GM18499 (cell line): ENCODE data around the gene MEN1.
"Not testable (repeated sequence)": the region's sequence is repeated elsewhere in the genome, so short reads cannot be mapped to it uniquely, and the experiment has no call there.

Source experiments
- ATAC-seq: cut with Tn5 transposase; IDR thresholded peaks from one replicate; pipeline ENCODE4 v1.9.1; 2021; ENCODE audit warnings: moderate number of reproducible peaks; ENCODE audit not compliant: insufficient read depth, unreplicated experiment

MEN1 gene

DNA sequence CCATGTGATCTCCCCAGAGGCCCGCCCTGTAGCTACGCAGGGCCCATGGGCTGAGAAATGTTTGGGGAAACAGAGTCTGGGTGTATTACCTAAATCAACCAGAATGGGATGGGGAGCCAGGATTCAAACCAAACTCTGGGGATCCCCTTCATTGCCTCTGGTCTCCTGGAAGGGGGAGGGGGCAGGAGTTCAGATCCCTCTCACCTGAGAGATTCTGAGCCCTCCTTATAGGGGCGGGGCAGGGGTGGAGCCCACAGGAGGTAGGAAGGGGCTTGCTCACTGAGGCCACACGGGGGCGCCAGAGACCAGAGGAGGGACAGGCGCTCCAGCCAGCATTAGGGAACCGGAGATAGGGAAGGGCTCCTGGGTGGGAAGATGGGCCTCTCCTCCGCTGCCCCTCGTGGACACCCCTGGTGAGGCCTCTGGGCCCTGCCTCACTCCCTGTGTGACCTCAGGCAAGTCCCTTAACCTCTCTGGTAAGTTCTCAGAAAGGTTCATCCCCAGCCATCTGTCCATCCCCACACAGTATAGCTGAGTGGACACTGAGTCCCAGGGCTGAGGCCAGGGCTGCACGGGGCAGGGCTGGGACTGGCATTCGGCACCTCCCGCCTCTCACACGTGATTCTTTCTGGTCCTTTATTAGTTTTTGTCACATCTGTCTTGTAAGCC, 36.8 kb upstream of the MEN1 start:
- ATAC-seq = no peak

DNA sequence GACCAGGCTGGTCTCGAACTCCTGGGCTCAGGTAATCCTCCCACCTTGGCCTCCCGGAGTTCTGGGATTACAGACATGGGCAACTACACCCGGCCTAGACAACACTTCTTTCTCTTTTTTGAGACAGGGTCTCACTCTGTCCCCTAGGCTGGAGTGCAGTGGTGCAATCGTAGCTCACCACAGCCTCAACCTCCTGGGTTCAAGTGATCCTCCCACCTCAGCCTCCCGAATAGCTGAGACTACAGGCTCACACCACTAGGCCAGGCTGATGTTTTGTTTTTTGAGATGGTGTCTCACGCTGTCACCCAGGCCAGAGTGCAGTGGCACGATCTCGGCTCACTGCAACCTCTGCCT, 35.4 kb upstream of the MEN1 start:
- ATAC-seq = not testable (repeated sequence)

DNA sequence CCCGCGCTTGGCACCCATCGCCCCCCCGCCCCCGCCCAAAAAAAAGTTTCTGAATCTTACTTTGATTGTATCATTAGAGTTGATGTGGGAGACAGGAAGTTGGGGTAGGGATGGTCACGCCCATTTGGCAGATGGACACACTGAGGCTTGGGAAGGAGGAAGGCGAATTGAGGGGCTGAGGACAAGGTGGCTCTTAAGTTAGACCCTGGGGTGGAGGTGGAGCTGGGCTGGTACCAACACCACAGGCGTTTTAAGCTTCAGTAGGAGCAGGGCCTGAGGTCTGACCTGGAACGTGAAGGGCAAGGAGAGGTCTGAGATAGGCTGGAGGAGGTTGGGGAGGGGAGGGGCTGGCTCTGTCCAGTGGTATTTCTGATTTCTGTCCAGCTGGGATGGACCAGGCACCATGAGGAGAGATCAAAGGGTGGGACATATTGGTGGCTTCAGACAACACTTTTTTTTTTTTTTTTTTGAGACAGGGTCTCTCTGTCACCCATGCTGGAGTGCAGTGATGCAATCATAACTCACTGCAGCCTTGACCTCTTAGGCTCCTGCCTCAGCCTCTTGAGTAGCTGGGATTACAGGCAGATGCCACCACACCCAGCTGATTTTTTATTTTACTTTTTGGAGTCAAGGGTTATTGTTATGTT, 34.9 kb upstream of the MEN1 start:
- ATAC-seq = no peak

DNA sequence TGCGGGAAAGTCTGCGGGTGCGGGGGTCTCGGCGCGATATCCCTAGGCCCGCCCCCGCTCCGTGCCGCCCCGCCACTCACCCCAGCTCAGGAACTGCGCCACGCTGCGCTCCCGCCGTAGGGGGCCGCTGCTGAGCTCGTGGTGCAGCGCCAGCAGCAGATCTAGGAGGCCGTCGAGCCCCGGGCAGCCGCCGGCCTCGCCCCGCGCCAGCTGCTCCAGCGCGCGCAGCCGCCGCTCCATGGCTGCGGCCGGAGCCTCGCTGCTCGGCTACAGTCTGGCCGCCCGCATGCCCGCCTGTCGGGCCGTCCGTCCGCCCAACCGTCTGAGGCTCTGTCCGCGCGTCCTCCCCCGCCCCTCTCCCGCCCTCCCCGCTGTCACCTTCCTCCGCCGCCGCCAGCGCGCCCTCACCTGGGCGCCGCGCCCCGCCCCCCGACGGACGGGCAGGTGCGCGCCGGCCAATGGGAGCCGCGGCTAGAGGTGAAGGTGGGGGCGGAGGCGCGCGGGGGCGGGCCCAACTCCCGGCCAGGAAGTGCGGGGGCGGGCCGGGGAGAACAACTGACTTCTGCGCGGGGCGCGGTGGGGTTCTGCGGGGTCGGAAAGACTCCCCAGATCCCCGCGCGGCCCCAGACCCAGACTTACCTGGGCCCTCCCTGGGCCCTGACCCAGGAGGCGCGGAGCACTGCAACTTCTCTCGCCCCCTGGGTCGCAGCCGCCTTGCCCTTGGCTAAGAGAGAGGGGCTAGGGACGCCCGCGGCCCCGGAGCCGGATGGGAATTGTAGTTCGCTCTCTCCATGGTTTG, 34.2 kb upstream of the MEN1 start, which contains the start of gene CDC42BPG:
CDC42BPG (minus strand) TSS at position 324 of the 799 bp plus-strand sequence; CDS start at position 240, 84 bp downstream.
- no peak for ATAC-seq

DNA sequence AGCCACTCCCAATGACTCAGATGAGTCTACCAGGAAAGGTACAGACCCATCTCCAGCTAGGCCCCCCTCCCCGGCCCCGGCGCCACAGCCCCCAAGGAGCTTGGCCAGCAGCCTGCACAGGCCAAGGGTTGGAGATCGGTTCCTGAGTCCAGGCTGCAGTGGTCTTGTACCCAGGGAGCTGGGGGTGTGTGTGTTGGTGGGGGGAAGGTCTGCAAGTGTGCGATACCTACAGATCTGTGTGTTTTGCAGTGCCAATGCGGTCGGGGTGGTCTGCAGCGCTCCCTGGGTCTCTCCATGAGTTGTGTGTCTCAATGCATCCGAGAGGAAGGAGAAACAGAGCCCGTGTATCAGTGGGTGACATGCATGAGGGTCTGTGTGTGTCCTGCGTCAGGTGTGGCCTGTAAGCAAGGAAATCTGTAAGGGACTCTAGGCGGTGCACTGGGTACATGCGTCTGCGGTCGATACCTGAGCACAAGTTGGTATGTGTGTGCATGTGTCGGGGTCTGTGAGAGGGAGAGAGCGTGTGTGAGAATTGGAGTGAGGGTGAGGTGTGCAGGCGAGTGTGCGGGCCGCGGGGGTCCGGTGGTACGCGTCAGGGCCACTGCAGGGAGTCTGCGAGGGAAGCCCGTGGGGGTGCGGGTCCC, 33.5 kb upstream of the MEN1 start:
- no peak for ATAC-seq

DNA sequence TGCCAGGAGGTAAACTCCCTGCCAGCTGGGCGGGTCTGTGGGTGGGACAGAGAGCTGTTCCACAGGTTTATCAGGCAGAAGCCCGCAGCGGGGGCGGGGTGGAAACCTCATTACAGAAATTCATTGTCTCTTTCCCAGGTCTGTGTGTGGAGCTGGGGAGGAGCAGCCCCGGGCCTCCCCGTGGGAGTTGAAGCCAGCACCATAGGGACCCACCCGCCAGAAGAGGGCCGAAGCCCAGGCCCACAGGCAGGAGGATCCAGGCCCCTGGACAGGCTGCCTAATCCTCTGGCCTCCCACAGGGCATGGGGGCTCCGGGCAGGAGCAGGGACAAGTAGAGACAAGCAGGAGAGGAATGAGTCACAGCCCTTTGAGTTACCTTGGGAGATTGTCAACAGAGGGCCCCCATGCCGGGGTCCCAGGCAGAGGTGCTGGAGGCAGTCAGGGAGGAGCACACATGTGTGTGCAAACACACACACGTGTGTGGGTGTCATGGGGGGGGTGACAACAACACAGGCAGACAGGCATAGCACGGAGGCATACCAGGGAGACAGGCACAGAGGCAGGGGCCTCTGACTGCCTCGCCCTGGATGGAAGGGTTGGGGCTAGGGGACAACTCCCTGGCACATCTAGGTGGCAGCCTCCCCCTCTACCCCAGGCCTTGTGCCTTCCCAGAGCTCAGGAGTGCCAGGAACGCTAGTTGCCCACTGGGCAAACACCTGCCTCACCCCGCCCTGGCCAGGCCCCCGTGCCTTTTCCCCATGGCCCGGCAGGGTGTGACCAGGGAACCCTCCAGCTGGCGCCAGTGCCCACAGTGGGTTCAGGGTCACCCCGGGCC, 32.7 kb upstream of the MEN1 start:
- no peak for ATAC-seq

DNA sequence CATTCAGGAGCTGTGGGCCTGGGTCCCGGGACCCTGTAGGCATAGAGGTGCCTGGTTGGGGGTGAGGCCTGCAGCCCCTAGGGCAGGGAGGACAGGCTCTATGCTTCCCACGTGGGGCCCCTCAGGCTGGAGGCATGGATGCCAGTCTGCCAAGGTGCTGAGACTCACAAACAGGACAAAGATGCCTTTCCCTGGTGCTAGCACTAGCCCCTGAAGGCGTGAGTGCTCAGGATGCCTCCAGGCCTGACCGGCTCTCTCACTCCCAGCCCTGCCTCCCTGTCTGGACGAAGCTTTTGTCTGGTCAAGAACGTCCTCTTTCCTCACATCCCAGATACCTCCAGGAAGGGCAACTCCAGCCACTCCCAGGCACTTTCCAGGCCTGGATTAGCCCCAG, 32.0 kb upstream of the MEN1 start:
- ATAC-seq = no peak

DNA sequence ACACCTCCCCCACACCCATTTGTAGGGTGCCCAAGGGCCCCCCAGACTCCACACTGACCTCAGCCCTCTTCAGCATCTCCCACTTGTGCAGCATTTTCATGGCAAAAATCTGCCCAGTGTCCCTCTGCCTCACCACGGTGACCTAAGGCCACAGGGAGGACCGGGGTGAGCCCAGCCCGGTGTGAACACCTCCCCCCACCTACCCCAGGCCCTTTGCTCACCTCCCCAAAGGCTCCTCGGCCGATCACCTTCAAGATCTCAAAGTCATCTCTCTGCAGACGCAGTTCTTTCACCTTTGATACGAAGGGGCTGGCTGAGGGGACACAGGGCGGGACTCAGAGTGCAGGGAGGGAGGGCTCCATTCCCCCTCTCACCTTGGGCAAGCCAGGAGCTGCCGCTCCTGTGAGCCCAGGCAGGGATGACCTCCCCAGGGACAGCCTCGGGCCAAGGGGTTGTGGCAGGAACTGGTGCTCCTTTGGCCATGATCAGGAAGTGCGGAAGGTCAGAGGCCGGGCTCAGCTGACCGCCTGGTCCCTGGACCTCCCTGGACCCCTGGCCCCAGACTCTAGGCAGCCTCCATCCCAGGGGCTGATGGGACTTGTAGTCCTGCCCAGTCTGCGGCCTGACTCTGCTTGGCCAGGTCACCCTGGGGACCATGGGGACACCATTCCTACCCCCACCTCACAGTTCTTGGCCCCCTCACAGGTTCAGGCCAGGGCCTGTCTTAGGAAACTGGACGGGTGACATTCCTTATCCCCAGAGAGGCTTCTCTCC, 31.4 kb upstream of the MEN1 start:
- ATAC-seq = no peak

DNA sequence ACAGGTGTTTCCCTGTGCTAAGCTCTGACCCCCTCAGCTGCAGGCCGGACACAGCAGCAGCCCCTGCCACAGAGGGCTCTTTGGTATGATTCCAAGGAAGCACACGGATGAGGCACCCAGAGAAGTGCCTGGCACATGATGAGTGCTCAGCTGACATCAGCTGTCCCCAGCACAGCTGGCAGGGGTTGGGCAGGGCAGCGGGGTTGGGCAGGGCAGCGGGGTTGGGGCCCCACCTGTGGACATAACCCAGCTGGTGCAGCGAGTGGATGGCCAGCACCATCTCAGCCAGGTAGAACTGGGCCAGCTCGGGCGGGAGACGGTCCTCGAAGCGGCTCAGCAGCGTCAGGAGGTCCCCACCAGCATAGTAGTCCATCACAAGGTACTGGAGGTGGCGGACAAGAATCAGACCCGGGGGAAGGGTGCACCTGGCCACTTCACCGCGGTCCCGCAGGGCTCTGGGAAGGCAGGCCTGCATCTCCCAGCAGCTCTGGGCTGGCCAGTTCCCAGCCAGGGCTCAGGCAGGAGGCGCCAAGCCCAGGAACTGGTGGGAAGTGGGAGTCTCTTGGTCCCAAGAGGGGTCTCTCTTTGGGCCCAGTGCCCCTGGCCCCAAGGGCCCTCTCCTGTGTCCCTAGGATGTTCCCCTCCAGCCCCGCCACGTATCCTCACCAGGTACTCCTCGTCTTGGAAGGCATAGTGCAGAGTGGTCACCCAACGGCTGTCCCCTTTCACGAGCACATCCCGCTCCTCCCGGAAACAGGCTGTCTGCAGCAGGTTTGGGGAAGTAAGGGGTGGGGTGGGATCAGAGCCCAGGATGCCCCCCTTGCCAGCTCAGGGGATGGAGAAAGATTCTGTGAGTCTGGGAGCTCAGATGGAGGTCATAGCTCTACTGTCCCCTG, 29.8 kb upstream of the MEN1 start:
- no peak for ATAC-seq

DNA sequence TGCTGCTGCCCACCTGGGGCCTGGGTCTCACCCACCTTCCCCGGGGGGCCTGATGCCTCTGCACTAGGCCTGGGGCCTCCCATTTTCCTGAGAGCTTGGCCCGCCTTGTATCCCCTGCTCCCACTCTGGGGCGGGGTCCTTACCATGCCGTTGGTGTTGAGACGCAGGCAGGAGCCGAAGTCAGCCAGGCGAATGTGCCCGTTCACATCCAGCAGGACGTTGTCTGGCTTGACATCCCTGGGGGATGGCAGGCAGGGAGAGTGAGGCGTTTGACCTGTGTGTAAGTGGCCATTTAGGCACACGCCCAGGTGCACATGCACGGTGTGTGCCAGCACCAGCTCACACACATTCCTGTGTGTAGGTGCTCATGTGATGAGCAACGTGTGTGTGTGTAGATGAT, 29.0 kb upstream of the MEN1 start:
- no peak for ATAC-seq

DNA sequence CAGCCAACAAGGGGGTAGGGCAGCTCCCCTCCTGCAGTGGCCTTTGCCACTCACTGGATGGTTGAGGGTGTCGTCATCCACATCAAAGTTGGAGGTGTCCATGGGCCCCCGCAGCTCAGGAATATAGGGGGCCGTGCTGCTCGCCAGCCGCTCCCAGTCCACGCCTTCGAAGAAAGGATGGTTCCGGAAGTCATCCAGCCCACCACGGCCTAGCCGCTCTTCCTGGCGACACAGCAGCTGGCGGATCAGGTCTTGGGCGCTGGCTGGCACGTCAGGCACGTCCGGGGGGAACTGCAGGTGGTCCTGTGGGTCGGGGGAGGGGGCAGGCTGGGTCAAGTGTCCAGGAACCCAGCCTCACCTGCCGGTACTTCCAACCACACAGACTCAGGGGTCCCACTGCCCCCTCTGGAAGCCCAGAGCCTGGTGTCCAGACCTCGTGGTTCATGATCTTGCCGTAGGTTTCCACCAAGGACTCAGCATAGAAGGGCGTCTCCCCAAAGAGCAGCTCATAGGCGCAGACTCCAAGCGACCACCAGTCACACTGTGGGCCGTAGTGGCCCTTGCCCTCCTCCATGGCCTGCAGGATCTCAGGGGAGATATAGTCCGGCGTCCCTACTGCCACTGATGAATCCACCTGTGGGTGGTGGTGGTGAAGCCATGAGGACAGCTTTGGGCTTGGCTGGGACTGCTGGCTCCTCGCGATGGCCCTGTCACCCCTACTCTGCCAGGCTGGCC, 28.4 kb upstream of the MEN1 start:
- ATAC-seq = no peak

DNA sequence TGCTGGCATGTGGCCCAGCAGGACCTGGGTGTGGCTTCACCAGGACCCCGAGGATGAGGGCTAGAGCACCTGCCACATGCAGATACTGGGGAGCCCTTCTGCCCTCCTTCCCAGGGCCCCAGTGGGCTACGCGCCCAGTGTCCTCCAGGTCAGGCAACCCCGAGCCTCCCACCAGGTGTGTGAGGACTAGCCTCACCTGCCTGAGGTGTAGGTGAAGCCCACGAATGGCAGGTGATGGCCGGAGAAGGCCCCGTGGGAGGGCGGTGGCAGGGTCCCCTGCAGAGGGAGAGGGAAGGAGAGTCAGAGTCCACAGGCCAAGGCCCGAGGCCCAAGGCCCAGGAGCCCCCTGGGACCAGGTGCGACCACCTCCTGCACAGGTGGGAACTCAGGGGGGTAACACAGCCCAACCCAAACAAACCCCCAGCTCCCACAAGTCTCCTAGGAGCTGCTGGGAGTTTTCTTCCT, 27.6 kb upstream of the MEN1 start:
- no peak for ATAC-seq

DNA sequence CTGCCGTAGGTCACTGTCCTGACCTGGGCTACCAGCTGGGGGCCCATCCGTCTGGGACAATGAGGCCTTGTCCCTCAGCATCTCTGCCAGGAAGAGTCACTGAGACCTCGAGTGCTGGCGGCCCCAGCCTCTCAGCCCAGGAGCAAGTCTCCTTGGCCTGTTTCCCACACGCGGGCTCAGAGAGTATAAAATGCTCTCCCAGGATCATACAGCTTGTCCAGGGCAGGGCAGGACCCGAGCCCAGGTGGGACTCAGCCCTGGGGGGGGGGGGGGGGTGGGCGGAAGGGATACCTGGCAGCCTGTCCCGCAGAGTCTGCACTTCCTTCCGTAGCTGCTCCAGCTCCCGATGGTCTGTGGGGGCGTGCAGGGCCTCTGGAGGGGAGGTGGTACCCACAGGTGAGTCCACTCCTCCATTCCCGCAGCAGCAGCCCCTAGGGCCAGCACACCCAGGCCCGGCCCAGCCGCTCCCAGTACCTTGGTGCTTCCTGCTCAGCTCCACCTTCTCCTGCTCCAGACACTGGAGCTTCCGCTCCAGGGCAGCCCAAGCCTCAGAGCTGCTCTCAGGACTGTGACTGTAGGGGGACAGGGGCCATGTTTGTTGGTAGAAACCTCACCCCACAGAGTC, 26.2 kb upstream of the MEN1 start:
- no peak for ATAC-seq

DNA sequence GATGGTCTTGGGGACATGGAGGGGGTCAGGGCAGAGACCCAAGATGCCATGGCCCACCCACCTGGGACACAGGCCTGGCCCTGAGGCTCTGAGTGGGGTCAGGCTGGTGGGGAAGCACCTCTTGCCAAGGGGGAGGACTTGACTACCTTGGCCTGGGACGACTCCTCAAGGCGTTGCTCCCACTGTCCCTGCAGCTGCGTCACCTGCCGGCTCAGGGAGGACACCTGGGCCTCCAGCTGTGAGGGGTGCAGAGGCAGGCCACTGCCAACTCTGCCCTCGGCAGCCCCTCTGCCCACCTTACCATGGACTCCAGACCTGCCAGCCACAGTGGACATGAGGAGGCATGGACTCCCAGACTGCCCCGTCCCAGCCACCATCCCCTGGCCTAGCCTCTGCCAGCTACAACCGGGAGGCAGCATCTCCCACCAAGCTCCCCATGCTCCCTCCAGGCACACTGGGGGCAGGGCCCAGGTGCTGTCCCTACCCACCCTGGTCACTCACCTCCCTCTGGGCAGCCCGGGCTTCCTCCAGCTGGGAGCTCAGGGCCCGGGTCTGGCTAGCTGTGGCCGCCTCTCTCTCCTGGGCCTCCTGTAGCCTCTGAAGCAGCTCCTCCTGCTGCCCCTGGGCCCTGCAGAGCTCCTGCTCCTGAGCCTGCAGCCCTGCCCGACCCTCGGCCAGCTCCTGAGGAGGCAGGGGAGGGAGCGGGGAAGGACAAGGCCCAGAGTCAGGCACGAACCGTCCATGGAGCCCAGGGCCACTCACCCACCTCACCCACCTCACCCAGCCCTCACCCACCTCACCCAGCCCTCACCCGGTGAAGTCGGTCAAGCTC, 25.5 kb upstream of the MEN1 start:
- ATAC-seq = no peak

DNA sequence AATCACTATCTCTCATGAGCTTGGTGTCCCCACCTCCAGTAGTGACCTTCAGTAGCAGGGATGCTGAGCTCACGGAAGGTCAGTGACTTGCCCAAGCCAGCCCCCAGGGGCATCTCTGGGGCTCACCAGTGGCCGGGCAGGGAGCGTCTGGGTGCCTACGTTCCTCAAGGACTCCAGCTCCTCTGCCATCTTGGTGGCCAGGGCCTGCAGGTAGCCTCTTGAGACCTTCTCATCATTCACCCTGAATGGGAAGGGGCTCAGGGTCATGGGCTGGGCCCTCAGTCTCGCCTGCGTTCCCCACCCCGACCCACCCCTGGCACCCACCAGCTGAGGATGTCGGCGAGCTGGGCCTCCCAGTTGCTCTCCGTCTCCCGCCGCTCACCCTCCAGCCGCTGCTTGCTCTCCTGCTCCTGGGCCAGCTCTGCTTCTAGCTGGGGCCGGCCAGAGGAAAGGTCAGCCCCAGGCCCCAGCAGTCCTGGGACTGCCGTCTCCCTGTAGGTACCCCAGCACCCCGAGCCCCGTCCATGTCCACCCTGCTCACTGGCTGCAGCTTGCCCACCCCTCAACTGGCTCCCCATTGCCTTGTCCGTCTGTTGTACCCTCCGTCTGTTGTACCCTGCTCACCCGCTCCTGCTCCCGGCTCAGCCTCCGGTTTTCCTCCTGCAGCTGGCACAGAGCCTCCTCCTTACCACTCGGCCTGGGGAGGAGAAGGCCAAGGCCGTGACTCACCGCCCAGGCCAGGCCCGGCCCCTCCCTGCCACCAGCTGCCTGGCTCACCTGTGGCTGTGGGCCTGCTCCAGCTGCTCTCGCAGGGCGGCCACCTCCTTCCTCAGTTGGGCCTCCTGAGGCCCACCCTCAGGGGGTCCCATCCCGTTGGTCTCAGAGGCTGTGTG, 24.6 kb upstream of the MEN1 start:
- no peak for ATAC-seq
